ENCODE data around the gene ARRDC3.
"Not testable (repeated sequence)": the region's sequence is repeated elsewhere in the genome, so short reads cannot be mapped to it uniquely, and the experiment has no call there.

DNA sequence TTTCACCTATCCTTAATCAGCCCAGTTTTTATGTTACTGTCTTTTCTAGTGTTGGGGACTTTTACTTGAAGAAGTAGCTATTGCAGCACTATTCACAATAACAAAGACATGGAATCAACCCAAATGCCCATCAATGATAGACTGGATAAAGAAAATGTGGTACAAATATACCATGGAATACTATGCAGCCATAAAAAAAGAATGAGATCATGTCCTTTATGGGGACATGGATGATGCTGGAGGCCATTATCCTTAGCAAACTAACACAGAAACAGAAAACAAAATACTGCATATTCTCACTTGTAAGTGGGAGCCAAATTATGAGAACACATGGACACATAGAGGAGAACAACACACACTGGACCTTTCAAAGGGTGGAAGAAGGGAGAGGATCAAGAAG is 6.4 kb upstream of the ARRDC3 start:
- TF ChIP-seq, protein P1, sequence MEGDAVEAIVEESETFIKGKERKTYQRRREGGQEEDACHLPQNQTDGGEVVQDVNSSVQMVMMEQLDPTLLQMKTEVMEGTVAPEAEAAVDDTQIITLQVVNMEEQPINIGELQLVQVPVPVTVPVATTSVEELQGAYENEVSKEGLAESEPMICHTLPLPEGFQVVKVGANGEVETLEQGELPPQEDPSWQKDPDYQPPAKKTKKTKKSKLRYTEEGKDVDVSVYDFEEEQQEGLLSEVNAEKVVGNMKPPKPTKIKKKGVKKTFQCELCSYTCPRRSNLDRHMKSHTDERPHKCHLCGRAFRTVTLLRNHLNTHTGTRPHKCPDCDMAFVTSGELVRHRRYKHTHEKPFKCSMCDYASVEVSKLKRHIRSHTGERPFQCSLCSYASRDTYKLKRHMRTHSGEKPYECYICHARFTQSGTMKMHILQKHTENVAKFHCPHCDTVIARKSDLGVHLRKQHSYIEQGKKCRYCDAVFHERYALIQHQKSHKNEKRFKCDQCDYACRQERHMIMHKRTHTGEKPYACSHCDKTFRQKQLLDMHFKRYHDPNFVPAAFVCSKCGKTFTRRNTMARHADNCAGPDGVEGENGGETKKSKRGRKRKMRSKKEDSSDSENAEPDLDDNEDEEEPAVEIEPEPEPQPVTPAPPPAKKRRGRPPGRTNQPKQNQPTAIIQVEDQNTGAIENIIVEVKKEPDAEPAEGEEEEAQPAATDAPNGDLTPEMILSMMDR (IDR thresholded peaks at IDR 0.05; ENCODE audit: low read depth, low read length) = not testable (repeated sequence)
- TF ChIP-seq POLR2A (IDR thresholded peaks at IDR 0.05; ENCODE audit: extremely low read depth, insufficient read length) = not testable (repeated sequence)
